ENCODE results near the gene ZYG11B. TPM values are rescaled to one million over a fixed set of nuclear protein-coding genes. Genes with fewer than 3 reads are reported as not detected.

Gene ZYG11B
- total and polyA plus RNA-seq, 9 of the 15 experiments (the other 6 are each of a cell fraction or from before 2014, with no cell fraction given) = 4.9 to 22.2 (median 12.2) TPM

- TF ChIP-seq POU5F1 (IDR thresholded peaks at IDR 0.05; ENCODE audit: borderline replicate concordance, low read depth, low read length, partially characterized antibody) = no peak
- TF ChIP-seq NR2C2 (CRISPR knock-in tag; IDR thresholded peaks at IDR 0.05) = peak; percentile 84
- TF ChIP-seq NR2C2 (tag; IDR thresholded peaks at IDR 0.05) = peak; percentile 65
- no peak for TF ChIP-seq HMBOX1 (IDR thresholded peaks at IDR 0.05)
- peak; percentile 39 for TF ChIP-seq ARID1B (IDR thresholded peaks at IDR 0.05)
- no peak for TF ChIP-seq RBM15 (IDR thresholded peaks at IDR 0.05; ENCODE audit: insufficient read depth, low read length)
- TF ChIP-seq, protein P1, sequence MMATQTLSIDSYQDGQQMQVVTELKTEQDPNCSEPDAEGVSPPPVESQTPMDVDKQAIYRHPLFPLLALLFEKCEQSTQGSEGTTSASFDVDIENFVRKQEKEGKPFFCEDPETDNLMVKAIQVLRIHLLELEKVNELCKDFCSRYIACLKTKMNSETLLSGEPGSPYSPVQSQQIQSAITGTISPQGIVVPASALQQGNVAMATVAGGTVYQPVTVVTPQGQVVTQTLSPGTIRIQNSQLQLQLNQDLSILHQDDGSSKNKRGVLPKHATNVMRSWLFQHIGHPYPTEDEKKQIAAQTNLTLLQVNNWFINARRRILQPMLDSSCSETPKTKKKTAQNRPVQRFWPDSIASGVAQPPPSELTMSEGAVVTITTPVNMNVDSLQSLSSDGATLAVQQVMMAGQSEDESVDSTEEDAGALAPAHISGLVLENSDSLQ (IDR thresholded peaks at IDR 0.05) = peak; percentile 87
- no peak for TF ChIP-seq FOXM1 (IDR thresholded peaks at IDR 0.05; ENCODE audit: low read depth)
- TF ChIP-seq FOXM1 (CRISPR knock-in tag; IDR thresholded peaks at IDR 0.05; ENCODE audit: low read depth) = peak; percentile 75; the same call in 1 of the 2 replicates
- no peak for TF ChIP-seq DEAF1 (CRISPR knock-in tag; IDR thresholded peaks at IDR 0.05)
- no peak for TF ChIP-seq ZBTB49 (CRISPR knock-in tag; IDR thresholded peaks at IDR 0.05; ENCODE audit: borderline replicate concordance)
- TF ChIP-seq, protein P2, sequence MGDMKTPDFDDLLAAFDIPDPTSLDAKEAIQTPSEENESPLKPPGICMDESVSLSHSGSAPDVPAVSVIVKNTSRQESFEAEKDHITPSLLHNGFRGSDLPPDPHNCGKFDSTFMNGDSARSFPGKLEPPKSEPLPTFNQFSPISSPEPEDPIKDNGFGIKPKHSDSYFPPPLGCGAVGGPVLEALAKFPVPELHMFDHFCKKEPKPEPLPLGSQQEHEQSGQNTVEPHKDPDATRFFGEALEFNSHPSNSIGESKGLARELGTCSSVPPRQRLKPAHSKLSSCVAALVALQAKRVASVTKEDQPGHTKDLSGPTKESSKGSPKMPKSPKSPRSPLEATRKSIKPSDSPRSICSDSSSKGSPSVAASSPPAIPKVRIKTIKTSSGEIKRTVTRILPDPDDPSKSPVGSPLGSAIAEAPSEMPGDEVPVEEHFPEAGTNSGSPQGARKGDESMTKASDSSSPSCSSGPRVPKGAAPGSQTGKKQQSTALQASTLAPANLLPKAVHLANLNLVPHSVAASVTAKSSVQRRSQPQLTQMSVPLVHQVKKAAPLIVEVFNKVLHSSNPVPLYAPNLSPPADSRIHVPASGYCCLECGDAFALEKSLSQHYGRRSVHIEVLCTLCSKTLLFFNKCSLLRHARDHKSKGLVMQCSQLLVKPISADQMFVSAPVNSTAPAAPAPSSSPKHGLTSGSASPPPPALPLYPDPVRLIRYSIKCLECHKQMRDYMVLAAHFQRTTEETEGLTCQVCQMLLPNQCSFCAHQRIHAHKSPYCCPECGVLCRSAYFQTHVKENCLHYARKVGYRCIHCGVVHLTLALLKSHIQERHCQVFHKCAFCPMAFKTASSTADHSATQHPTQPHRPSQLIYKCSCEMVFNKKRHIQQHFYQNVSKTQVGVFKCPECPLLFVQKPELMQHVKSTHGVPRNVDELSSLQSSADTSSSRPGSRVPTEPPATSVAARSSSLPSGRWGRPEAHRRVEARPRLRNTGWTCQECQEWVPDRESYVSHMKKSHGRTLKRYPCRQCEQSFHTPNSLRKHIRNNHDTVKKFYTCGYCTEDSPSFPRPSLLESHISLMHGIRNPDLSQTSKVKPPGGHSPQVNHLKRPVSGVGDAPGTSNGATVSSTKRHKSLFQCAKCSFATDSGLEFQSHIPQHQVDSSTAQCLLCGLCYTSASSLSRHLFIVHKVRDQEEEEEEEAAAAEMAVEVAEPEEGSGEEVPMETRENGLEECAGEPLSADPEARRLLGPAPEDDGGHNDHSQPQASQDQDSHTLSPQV (IDR thresholded peaks at IDR 0.05) = peak; percentile 93
- TF ChIP-seq, protein P3, sequence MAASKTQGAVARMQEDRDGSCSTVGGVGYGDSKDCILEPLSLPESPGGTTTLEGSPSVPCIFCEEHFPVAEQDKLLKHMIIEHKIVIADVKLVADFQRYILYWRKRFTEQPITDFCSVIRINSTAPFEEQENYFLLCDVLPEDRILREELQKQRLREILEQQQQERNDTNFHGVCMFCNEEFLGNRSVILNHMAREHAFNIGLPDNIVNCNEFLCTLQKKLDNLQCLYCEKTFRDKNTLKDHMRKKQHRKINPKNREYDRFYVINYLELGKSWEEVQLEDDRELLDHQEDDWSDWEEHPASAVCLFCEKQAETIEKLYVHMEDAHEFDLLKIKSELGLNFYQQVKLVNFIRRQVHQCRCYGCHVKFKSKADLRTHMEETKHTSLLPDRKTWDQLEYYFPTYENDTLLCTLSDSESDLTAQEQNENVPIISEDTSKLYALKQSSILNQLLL (CRISPR knock-in tag; IDR thresholded peaks at IDR 0.05; ENCODE audit: borderline replicate concordance) = no peak
- no peak for TF ChIP-seq ZNF324 (CRISPR knock-in tag; IDR thresholded peaks at IDR 0.05)
Observed at GRCh38 chr1:52702886-52703787, 23.1 kb upstream of the ZYG11B start (continued).

All from K562 (cell line).